Karpas-422 (cell line): ENCODE measurements around the gene NRXN2. TPM values are rescaled to one million over a fixed set of nuclear protein-coding genes. Genes with fewer than 3 reads are reported as not detected.

ENCODE experiments used
- DNase-seq: peaks from one replicate; pipeline ENCODE4 v3.0.0-alpha.2; 2015
- H2AFZ ChIP-seq: fragments of 200-600 bp; sonication (generic); 2 replicates; pipeline ENCODE4 v1.6.1; 2014; ENCODE audit warnings: antibody characterized with exemption, low read length, mixed read lengths
- H3K27ac ChIP-seq: fragments of 200-600 bp; sonication (generic); 2 replicates; pipeline ENCODE4 v1.5.1; 2014; ENCODE audit warnings: mild to moderate bottlenecking, low read length, moderate library complexity
- H3K27me3 ChIP-seq: fragments of 200-600 bp; sonication (generic); 2 replicates; pipeline ENCODE4 v1.6.1; 2014; ENCODE audit warnings: low read length, mixed read lengths
- H3K36me3 ChIP-seq: fragments of 200-600 bp; sonication (generic); 2 replicates; pipeline ENCODE4 v1.6.1; 2014; ENCODE audit warnings: low read length, mixed read lengths; ENCODE audit not compliant: insufficient read depth
- H3K4me1 ChIP-seq: fragments of 200-600 bp; sonication (generic); 2 replicates; pipeline ENCODE4 v1.6.1; 2014; ENCODE audit warnings: mild to moderate bottlenecking, low read length, mixed read lengths
- H3K4me2 ChIP-seq: fragments of 200-600 bp; sonication (generic); 2 replicates; pipeline ENCODE4 v1.6.1; 2014; ENCODE audit warnings: low read length, low read depth, mild to moderate bottlenecking; ENCODE audit not compliant: poor library complexity, severe bottlenecking
- H3K4me3 ChIP-seq: fragments of 200-600 bp; sonication (generic); 2 replicates; pipeline ENCODE4 v1.5.1; 2014; ENCODE audit warnings: mild to moderate bottlenecking, antibody characterized with exemption, low read length, mixed read lengths
- H3K79me2 ChIP-seq: fragments of 200-600 bp; sonication (generic); 2 replicates; pipeline ENCODE4 v1.6.1; 2014; ENCODE audit warnings: mild to moderate bottlenecking, low read length, mixed read lengths
- H3K9ac ChIP-seq: fragments of 200-600 bp; sonication (generic); 2 replicates; pipeline ENCODE4 v1.6.0; 2014; ENCODE audit warnings: low read length
- H3K9me2 ChIP-seq: fragments of 200-600 bp; sonication (generic), shearing (Covaris generic); replicated peaks from 2 replicates; pipeline ENCODE4 v1.6.0; 2014; ENCODE audit warnings: mild to moderate bottlenecking, low read length, moderate library complexity; ENCODE audit not compliant: insufficient read depth
- H3K9me3 ChIP-seq: fragments of 300-700, 200-600 bp; sonication (generic); 2 replicates; pipeline ENCODE4 v1.6.1; 2014; ENCODE audit warnings: low read length, mixed read lengths
- H4K20me1 ChIP-seq: fragments of 200-600 bp; sonication (generic); 2 replicates; pipeline ENCODE4 v1.6.1; 2014; ENCODE audit warnings: mild to moderate bottlenecking, antibody characterized with exemption, low read length, low read depth; ENCODE audit not compliant: insufficient read depth
- total RNA-seq: library from RNA; depleted of rRNA; stranded (reverse); fragments of >200 nt; shearing (Covaris generic); gene quantifications from 2 replicates; pipeline ENCODE4 v1.2.3, GENCODE V29; 2014; ENCODE audit warnings: low replicate concordance

NRXN2 gene
- total RNA-seq, 1 experiment from 2014 or later = not detected

DNA sequence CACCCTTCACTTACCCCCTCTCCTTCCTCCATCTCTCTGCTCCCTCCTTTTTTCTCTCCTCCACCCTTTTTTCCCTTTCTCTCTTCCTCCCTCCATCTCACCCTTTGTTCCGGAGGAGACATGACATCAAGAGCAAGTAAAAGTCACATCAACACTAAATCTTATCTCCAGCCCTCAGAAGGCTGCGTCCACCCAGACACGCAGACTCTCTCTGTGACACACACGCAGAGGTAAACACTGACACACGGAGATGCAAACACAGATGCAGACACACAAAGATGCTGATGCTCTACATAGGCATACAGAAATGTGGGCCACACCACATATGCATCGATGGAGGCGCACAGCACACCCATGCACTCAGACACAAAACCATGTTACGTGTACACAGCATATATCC, 27.0 kb downstream of the NRXN2 start:
- no peak for DNase-seq
- Histone ChIP-seq H4K20me1 (no peaks in the 10 kb centered on the region; the same call in 1 of the 2 replicates), H2AFZ (no peak overlapping the region), H3K4me3 (no peak overlapping the region), H3K4me1 (peaks cover 11% of the 10 kb centered on the region), H3K9ac (no peak overlapping the region), H3K9me2 (no peaks in the 10 kb centered on the region), H3K79me2 (no peaks in the 10 kb centered on the region), H3K4me2 (no peak overlapping the region), H3K9me3 (no peaks in the 10 kb centered on the region), H3K36me3 (no peaks in the 10 kb centered on the region), H3K27me3 (no peaks in the 10 kb centered on the region), H3K27ac (no peak overlapping the region)

DNA sequence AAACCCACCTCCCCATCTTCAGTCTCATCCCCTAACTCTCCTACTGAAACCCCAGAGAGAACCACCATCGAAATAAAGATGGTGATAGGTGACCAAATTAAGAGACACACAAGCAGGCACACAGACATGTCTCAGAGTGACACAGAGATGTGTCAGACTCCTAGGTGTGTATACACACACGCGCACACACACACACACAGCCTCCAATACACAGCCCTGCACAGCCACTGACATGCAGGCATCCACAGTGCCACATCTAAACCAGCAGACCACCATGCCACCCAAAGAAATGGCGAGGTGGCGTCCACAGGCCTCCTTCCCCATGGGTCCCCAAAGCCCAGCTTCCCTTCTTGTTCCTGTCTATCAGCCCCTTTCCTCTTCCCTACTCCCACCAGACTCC, 27.4 kb downstream of the NRXN2 start:
- no peak overlapping the region for H3K9ac ChIP-seq
- H2AFZ ChIP-seq = no peak overlapping the region
- H3K36me3 ChIP-seq = no peaks in the 10 kb centered on the region
- H3K9me3 ChIP-seq = no peaks in the 10 kb centered on the region
- no peak overlapping the region for H3K4me3 ChIP-seq
- H3K27ac ChIP-seq = no peak overlapping the region
- no peaks in the 10 kb centered on the region for H3K27me3 ChIP-seq
- DNase-seq = no peak
- no peak overlapping the region for H3K4me2 ChIP-seq
- H3K4me1 ChIP-seq = peaks cover 11% of the 10 kb centered on the region
- no peaks in the 10 kb centered on the region; the same call in 1 of the 2 replicates for H4K20me1 ChIP-seq
- no peaks in the 10 kb centered on the region for H3K9me2 ChIP-seq
- no peaks in the 10 kb centered on the region for H3K79me2 ChIP-seq

DNA sequence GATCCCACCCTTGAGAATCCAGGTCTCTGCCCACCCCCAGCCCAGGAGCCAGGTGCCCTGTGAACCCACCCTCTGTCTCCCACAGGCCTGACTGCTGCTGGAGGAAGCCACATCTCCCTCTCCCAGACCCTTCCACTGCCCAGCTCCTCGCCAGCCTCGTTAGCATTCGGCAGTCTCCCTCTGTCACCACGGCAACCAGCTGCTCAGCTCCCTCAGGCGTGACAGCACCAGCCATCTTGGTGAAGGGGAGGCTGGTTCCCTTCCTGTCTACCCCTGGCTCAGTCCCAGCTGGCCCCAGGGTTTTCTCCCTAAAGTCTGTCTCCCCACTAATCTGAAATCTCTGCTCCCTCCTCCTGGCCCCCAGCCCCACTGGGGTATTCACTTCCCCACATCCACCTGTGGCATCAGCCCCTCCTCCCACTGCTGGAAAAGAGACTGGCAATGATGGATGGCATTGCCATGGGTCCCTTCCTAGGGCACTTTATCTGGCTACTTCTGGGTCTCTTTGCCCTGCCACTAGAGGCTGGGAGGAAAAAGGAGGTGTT, 28.1 kb downstream of the NRXN2 start:
- Histone ChIP-seq H3K9ac (no peak overlapping the region), H3K9me2 (no peaks in the 10 kb centered on the region), H4K20me1 (no peaks in the 10 kb centered on the region; the same call in 1 of the 2 replicates), H3K9me3 (no peaks in the 10 kb centered on the region), H3K36me3 (no peaks in the 10 kb centered on the region), H3K27ac (no peak overlapping the region), H3K4me3 (no peak overlapping the region), H3K27me3 (no peaks in the 10 kb centered on the region), H3K4me1 (peaks cover 11% of the 10 kb centered on the region), H3K4me2 (peak overlapping the region; percentile 20), H3K79me2 (no peaks in the 10 kb centered on the region), H2AFZ (peak overlapping the region; percentile 31; the same call in 1 of the 2 replicates)
- peak; percentile 77 for DNase-seq

DNA sequence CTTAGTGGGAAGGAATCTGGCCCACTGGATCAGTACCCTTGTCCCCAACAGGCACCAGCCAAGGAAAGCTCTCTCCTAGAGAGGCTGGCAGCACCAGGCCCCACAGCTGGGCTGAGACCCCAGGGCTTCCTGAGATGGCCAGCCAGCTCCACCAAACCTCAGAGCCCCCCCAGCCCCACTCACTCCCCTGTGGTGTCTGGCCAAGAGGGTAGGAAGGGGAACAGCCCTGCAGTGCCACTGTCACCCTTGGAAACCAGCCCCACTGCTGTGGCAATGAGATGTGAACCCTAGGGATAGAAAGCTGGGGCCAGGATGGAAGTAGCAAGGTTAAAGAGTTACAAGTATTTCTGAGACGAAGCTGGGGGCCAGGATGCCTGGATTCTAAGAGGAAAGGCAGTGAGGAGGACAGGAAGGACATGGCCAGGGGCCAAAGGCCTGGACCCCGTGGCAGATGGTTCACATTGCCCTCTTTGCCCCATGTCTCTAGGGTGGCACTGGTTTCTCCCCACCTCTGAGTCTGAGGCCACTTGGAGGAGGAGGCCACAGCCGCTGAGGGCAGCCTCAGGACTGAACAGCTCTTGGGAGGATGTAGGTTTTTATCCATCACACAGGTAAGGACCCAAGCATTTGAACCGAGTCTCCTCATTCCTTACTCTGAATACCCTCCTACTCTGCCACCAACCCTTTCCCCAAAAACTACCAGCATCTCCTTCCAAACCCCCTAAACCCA, 28.8 kb downstream of the NRXN2 start:
- H2AFZ ChIP-seq = no peak overlapping the region; the same call in 1 of the 2 replicates
- H3K9me2 ChIP-seq = no peaks in the 10 kb centered on the region
- peaks cover 17% of the 10 kb centered on the region for H3K4me1 ChIP-seq
- no peaks in the 10 kb centered on the region; the same call in 1 of the 2 replicates for H4K20me1 ChIP-seq
- no peaks in the 10 kb centered on the region for H3K79me2 ChIP-seq
- no peak overlapping the region for H3K4me3 ChIP-seq
- no peak for DNase-seq
- H3K9ac ChIP-seq = no peak overlapping the region
- no peak overlapping the region for H3K27ac ChIP-seq
- H3K9me3 ChIP-seq = no peaks in the 10 kb centered on the region
- no peaks in the 10 kb centered on the region for H3K27me3 ChIP-seq
- H3K36me3 ChIP-seq = no peaks in the 10 kb centered on the region
- H3K4me2 ChIP-seq = no peak overlapping the region

DNA sequence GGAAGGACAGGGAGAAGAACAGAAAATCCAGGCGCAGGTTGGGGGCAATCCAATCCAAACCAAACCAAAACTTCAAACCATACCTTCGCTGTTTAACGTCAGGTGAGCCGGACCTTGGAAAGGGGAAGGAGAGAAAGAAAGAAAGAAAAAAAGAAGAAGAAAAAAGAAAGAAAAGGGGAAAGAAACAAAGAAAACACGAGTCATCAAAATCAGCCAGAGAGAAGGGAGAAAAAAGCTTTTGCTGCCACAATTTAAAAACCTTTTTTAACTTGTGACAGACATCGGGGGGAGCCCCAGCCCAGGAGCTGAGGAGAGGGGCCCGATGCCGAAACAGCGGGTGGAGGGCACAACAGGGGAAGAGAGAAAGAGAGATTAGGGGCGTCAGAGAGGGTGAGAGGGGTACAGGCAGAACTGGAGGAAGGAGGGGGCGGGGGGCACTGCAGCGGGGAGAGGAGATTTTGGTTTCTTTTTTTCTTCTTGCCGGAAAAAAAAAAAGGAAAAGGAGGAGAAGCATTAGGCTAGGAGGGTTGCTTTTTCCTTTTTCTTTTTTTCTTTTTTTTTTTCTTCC, 30.1 kb downstream of the NRXN2 start:
- Histone ChIP-seq H3K4me1 (peaks cover 24% of the 10 kb centered on the region), H2AFZ (no peak overlapping the region), H3K4me2 (no peak overlapping the region), H3K27me3 (no peaks in the 10 kb centered on the region), H3K27ac (no peak overlapping the region), H3K79me2 (no peaks in the 10 kb centered on the region), H3K9ac (no peak overlapping the region), H3K4me3 (no peak overlapping the region), H3K36me3 (no peaks in the 10 kb centered on the region), H3K9me2 (no peaks in the 10 kb centered on the region), H4K20me1 (no peaks in the 10 kb centered on the region; the same call in 1 of the 2 replicates), H3K9me3 (no peaks in the 10 kb centered on the region)
- no peak for DNase-seq

DNA sequence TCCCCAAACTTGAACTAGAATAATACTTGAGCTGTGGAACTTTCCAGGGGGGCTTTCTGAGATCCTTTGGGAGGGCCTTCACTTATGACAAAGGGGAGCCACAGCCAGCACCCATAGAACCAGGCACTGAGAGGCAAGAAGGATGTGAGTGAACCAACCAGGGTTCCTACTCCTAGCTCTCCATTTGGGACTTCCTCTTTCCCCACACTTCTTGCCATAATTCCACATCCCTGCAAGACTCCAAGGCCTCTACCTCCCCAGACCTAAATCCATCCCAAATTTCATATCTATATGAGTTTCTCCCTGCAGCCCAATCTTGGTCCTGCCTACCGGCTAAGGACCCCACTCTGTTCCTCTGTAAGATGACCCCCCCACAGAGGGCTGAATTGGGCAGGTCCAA, 31.5 kb downstream of the NRXN2 start:
- Histone ChIP-seq H3K9me3 (no peaks in the 10 kb centered on the region), H3K4me3 (no peak overlapping the region), H2AFZ (no peak overlapping the region), H3K4me2 (no peak overlapping the region), H3K9me2 (no peaks in the 10 kb centered on the region), H3K4me1 (peaks cover 24% of the 10 kb centered on the region), H3K27ac (no peak overlapping the region), H3K27me3 (no peaks in the 10 kb centered on the region), H4K20me1 (no peaks in the 10 kb centered on the region; the same call in 1 of the 2 replicates), H3K9ac (no peak overlapping the region), H3K36me3 (no peaks in the 10 kb centered on the region), H3K79me2 (no peaks in the 10 kb centered on the region)
- no peak for DNase-seq

DNA sequence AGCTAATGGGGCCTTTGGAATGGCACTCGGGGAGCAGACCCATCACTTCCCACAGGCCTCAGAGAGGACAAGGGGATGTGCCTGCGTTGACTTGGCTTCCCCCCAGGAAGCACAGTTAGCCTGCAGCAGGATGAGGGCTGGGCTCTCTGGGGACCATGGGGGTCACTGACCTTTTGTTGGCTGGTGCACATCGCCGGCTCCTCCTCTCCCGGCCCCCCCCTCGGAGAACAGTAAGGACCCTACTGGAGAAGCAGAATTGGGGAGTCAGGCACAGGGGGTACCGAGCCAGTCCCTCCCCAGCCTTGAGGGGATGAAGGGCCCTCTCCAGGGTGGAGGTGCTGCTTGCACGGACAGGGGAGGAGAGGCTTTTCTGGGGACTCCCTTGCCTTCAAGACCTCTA, 32.8 kb downstream of the NRXN2 start:
- peaks cover 23% of the 10 kb centered on the region for H3K4me1 ChIP-seq
- no peaks in the 10 kb centered on the region for H3K27me3 ChIP-seq
- H3K9me2 ChIP-seq = no peaks in the 10 kb centered on the region
- H3K4me2 ChIP-seq = no peak overlapping the region
- no peak overlapping the region for H3K9ac ChIP-seq
- H2AFZ ChIP-seq = no peak overlapping the region
- H3K4me3 ChIP-seq = no peak overlapping the region
- H3K79me2 ChIP-seq = no peaks in the 10 kb centered on the region
- H3K9me3 ChIP-seq = no peaks in the 10 kb centered on the region
- no peaks in the 10 kb centered on the region; the same call in 1 of the 2 replicates for H4K20me1 ChIP-seq
- DNase-seq = no peak
- no peak overlapping the region for H3K27ac ChIP-seq
- no peaks in the 10 kb centered on the region for H3K36me3 ChIP-seq

DNA sequence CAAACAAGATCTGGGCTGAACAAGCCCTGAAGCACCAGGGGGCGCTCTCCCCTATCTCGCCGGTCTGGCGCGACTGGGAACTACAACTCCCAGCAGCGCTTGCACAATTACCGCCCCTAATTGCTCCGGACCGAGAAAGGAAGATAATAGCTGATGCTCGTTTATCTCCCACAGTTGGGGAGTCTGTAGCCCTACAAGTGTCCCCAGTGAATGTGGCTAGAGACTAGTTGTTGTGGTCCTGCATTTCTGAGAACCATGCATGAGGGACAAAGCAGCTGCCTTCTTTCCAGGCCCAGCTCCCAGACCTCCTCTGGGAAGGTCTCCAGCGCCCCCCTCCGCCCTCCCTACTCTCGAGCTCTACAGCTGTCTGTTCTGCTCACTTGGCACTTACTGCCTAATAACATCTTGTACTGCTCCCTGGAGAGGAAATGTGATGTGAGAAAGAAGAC, 34.4 kb downstream of the NRXN2 start:
- Histone ChIP-seq H3K9me2 (no peaks in the 10 kb centered on the region), H3K27me3 (no peaks in the 10 kb centered on the region), H3K4me1 (peaks cover 13% of the 10 kb centered on the region), H4K20me1 (no peaks in the 10 kb centered on the region; the same call in 1 of the 2 replicates), H3K4me2 (peak overlapping the region; percentile 78), H3K9ac (peak overlapping the region; percentile 52), H3K36me3 (no peaks in the 10 kb centered on the region), H3K27ac (no peak overlapping the region), H3K9me3 (no peaks in the 10 kb centered on the region), H2AFZ (peak overlapping the region; percentile 89; the same call in 1 of the 2 replicates), H3K79me2 (no peaks in the 10 kb centered on the region), H3K4me3 (peak overlapping the region; percentile 64)
- peak; percentile 97 for DNase-seq
